PC-9 (cell line): ENCODE data around the gene LYZL2. TPM values are rescaled to one million over a fixed set of nuclear protein-coding genes. Genes with fewer than 3 reads are reported as not detected.
A peak's percentile ranks its signal among the peaks of the same experiment; 100 is the strongest.
"Not testable (repeated sequence)": the region's sequence is repeated elsewhere in the genome, so short reads cannot be mapped to it uniquely, and the experiment has no call there.

ENCODE experiments used
- Bru-seq: library from RNA; stranded (reverse); fragments of 400-500 nt; gene quantifications from one replicate; lab custom pipeline; 2021; lab: Mats Ljungman, UMichigan
- BruChase-seq, 2 experiments: library from RNA; stranded (reverse); fragments of 400-500 nt; gene quantifications; one replicate each; lab custom pipeline; 2021; lab: Mats Ljungman, UMichigan
- BruUV-seq: library from RNA; stranded (reverse); fragments of 400-500 nt; replicated peaks from 2 replicates; lab custom pipeline; 2021; lab: Mats Ljungman, UMichigan
- CTCF ChIA-PET: fragments of 300-600 bp; sonication (Branson Sonifier 250); formaldehyde crosslinking; loops from one replicate; lab custom pipeline; 2022; ENCODE audit warnings: antibody characterized with exemption; lab: Charles Lee
- POLR2A ChIA-PET: fragments of 300-600 bp; sonication (Branson Sonifier 250); formaldehyde crosslinking; loops from one replicate; lab custom pipeline; 2022; ENCODE audit warnings: antibody characterized with exemption; ENCODE audit not compliant: unreplicated experiment; lab: Charles Lee
- DNase-seq, 2 experiments: peaks; one replicate each; pipeline versions ENCODE4 v3.0.0 to v3.0.0-alpha.2; 2015 to 2022; ENCODE audit warnings: mixed read lengths in 1 of 2
- H2AFZ ChIP-seq: fragments of 200-600 bp; sonication (generic); 2 replicates; pipeline ENCODE4 v1.8.1; 2017; ENCODE audit warnings: antibody characterized with exemption
- H3F3A ChIP-seq: fragments of 200-600 bp; sonication (generic); 2 replicates; pipeline ENCODE4 v1.8.1; 2017; ENCODE audit warnings: antibody characterized with exemption, mild to moderate bottlenecking, low read depth; ENCODE audit not compliant: insufficient read depth
- H3K27ac ChIP-seq: fragments of 200-600 bp; sonication (generic); 2 replicates; pipeline ENCODE4 v1.6.1; 2016; ENCODE audit warnings: mixed run types
- H3K27me3 ChIP-seq: fragments of 200-600 bp; sonication (generic); 2 replicates; pipeline ENCODE4 v1.6.1; 2016; ENCODE audit warnings: low read depth, mixed run types; ENCODE audit not compliant: insufficient read depth
- H3K36me3 ChIP-seq: fragments of 200-600 bp; sonication (generic); 2 replicates; pipeline ENCODE4 v1.6.1; 2016; ENCODE audit warnings: low read depth, mixed run types
- H3K4me1 ChIP-seq: fragments of 200-600 bp; sonication (generic); replicated peaks from 2 replicates; pipeline ENCODE4 v1.6.1; 2016; ENCODE audit warnings: mixed run types; ENCODE audit not compliant: insufficient read depth
- H3K4me2 ChIP-seq: fragments of 200-600 bp; sonication (generic); 2 replicates; pipeline ENCODE4 v1.6.1; 2017; ENCODE audit warnings: mixed run types
- H3K4me3 ChIP-seq: fragments of 200-600 bp; sonication (generic); 2 replicates; pipeline ENCODE4 v1.6.1; 2016; ENCODE audit warnings: mixed run types
- H3K79me2 ChIP-seq: fragments of 200-600 bp; sonication (generic); 2 replicates; pipeline ENCODE4 v1.6.1; 2017; ENCODE audit warnings: low read depth, mixed run types
- H3K9me2 ChIP-seq: fragments of 200-600 bp; sonication (generic); 2 replicates; pipeline ENCODE4 v1.8.1; 2017; ENCODE audit warnings: mild to moderate bottlenecking; ENCODE audit not compliant: insufficient read depth
- H3K9me3 ChIP-seq: fragments of 200-600 bp; sonication (generic); 2 replicates; pipeline ENCODE4 v1.8.1; 2016; ENCODE audit warnings: low read depth; ENCODE audit not compliant: insufficient read depth
- H4K20me1 ChIP-seq: fragments of 200-600 bp; sonication (generic); 2 replicates; pipeline ENCODE4 v1.8.1; 2017; ENCODE audit not compliant: insufficient read depth
- EZH2 ChIP-seq: fragments of 200-600 bp; sonication (generic); IDR thresholded peaks from 2 replicates; pipeline ENCODE4 v1.8.0; 2017; ENCODE audit warnings: antibody characterized with exemption, low read depth
- intact Hi-C: fragments of 100-400 bp; cut with micrococcal nuclease; formaldehyde crosslinking; loops from one replicate; pipeline ENCODE4 v1.10.0; 2022; ENCODE audit not compliant: unreplicated experiment
- long read RNA-seq: library from polyadenylated mRNA; stranded (forward); transcript quantifications from one replicate; pipeline ENCODE4 v2.0.0, GENCODE V29; 2022
- total RNA-seq: library from RNA; stranded (reverse); gene quantifications from 2 replicates; pipeline ENCODE4 v1.2.3, GENCODE V29; 2021
- TF ChIP-seq, protein P1 (sequence below): fragments of 200-600 bp; sonication (generic); conservative IDR thresholded peaks from 2 replicates; pipeline ENCODE4 v1.6.1; 2017; ENCODE audit warnings: mixed run types, antibody characterized with exemption, mild to moderate bottlenecking, moderate library complexity

LYZL2 gene
- not detected in 2 replicates for total RNA-seq
- percentile 9 among the genes with signal in this experiment for Bru-seq, nascent RNA
- not detected for BruChase-seq, experiment 1, labeled RNA remaining after a 2-hour chase
- not detected for BruChase-seq, experiment 2, labeled RNA remaining after a 6-hour chase
- long read RNA-seq = 0 reads

- Histone ChIP-seq H3K79me2 (no peaks in the 10 kb centered on the region), H4K20me1 (no peaks in the 10 kb centered on the region), H3K9me3 (no peaks in the 10 kb centered on the region), H3K4me3 (no peak within 1 kb of the TSS), H3K9me2 (no peaks in the 10 kb centered on the region), H3F3A (no peaks in the 10 kb centered on the region), H3K36me3 (no peaks in the 10 kb centered on the region), H3K4me1 (no peaks in the 10 kb centered on the region), H3K27ac (no peak within 1 kb of the TSS), H3K27me3 (no peaks in the 10 kb centered on the region), H3K4me2 (no peak within 1 kb of the TSS), H2AFZ (no peak within 1 kb of the TSS)
- intact Hi-C loops = no loop called here
- POLR2A ChIA-PET = no interaction called here
- no TSS peak for BruUV-seq
- DNase-seq = no peak
- TF ChIP-seq, protein P1, sequence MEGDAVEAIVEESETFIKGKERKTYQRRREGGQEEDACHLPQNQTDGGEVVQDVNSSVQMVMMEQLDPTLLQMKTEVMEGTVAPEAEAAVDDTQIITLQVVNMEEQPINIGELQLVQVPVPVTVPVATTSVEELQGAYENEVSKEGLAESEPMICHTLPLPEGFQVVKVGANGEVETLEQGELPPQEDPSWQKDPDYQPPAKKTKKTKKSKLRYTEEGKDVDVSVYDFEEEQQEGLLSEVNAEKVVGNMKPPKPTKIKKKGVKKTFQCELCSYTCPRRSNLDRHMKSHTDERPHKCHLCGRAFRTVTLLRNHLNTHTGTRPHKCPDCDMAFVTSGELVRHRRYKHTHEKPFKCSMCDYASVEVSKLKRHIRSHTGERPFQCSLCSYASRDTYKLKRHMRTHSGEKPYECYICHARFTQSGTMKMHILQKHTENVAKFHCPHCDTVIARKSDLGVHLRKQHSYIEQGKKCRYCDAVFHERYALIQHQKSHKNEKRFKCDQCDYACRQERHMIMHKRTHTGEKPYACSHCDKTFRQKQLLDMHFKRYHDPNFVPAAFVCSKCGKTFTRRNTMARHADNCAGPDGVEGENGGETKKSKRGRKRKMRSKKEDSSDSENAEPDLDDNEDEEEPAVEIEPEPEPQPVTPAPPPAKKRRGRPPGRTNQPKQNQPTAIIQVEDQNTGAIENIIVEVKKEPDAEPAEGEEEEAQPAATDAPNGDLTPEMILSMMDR = no peak
- no peak for TF ChIP-seq EZH2
- CTCF ChIA-PET = interaction anchor here (0.6 kb wide), 1 partner anchor 42 kb away, joined by 3 read pairs; no protein-coding TSS in a partner anchor
Observed at GRCh38 chr10:30629653-30630052, at the start of gene LYZL2. Gene LYZL2, minus strand, starts transcription at chr10:30629753. Its CDS starts 2,838 bp downstream, at chr10:30626915.

DNA sequence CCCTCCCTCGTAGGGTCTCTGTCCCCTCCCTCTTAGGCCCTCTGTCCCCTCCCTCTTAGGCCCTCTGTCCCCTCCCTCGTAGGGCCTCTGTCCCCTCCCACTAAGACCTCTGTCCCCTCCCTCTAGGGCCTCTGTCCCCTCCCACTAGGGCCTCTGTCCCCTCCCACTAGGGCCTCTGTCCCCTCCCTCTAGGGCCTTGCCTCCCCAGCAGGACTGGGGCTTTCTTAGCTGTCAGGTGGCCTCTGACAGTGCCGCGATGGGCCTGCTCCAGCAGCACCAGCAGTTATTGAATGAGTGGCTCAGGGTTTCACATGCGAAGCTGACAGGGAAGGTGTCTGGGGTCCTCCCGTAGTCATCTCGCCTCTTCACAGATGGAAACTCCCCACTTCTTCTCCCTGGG, 48.1 kb upstream of the LYZL2 start:
- H3K36me3 ChIP-seq, H3F3A ChIP-seq, H4K20me1 ChIP-seq, DNase-seq, CTCF ChIA-PET, H3K4me1 ChIP-seq, BruUV-seq, H3K9me3 ChIP-seq, H3K4me3 ChIP-seq, H3K27me3 ChIP-seq, H2AFZ ChIP-seq, intact Hi-C loops, H3K4me2 ChIP-seq, H3K79me2 ChIP-seq, POLR2A ChIA-PET, H3K27ac ChIP-seq, H3K9me2 ChIP-seq: not testable (repeated sequence)

- BruUV-seq, H3K9me3 ChIP-seq, H3K36me3 ChIP-seq, H3K79me2 ChIP-seq, H4K20me1 ChIP-seq, H3K27me3 ChIP-seq, DNase-seq, intact Hi-C loops, H3K4me1 ChIP-seq, H3F3A ChIP-seq, H3K27ac ChIP-seq, H3K4me3 ChIP-seq, CTCF ChIA-PET, H2AFZ ChIP-seq, H3K4me2 ChIP-seq, H3K9me2 ChIP-seq, POLR2A ChIA-PET: not testable (repeated sequence)
Observed at GRCh38 chr10:30677146-30677545, 47.6 kb upstream of the LYZL2 start.

GRCh38 chr10:30675791-30676718, 46.5 kb upstream of the LYZL2 start:
- ChIA-PET CTCF (no interaction called here), POLR2A (no interaction called here)
- H3F3A ChIP-seq = no peaks in the 10 kb centered on the region
- no peak overlapping the region for H3K27ac ChIP-seq
- no peaks in the 10 kb centered on the region for H3K4me1 ChIP-seq
- H2AFZ ChIP-seq = no peak overlapping the region
- DNase-seq = no peak
- H3K36me3 ChIP-seq = no peaks in the 10 kb centered on the region
- no peak for TF ChIP-seq EZH2
- TF ChIP-seq, protein P1 = no peak
- H3K79me2 ChIP-seq = no peaks in the 10 kb centered on the region
- H3K9me2 ChIP-seq = no peaks in the 10 kb centered on the region
- no peak overlapping the region for H3K4me3 ChIP-seq
- H3K9me3 ChIP-seq = no peaks in the 10 kb centered on the region
- no peaks in the 10 kb centered on the region for H4K20me1 ChIP-seq
- H3K4me2 ChIP-seq = no peak overlapping the region
- no peaks in the 10 kb centered on the region for H3K27me3 ChIP-seq
- BruUV-seq = no TSS peak
- intact Hi-C loops = no loop called here
